ENCODE results near the gene LAMA2.

GRCh38 chr6:129340983-129341382 is 458.0 kb downstream of the LAMA2 start:
- TF ChIP-seq CTCF (IDR thresholded peaks at IDR 0.05; ENCODE audit: low read length) (no peak), EZH2 (IDR thresholded peaks at IDR 0.05; ENCODE audit: borderline replicate concordance, low read length) (no peak)
